Activated naive CD8-positive, alpha-beta T cell treated with anti-CD3 and anti-CD28 coated beads, Interleukin-2, amount 10 ng/mL, durations not matched to agents 7 days and 5 days (primary cell): ENCODE measurements around the gene ITGB2. TPM values are rescaled to one million over a fixed set of nuclear protein-coding genes. Genes with fewer than 3 reads are reported as not detected.

Experiments used
- ATAC-seq: fragments of 150-1000 bp; cut with Tn5 transposase; one replicate; pipeline ENCODE4 v1.10.0; 2021; ENCODE audit warnings: low read depth, moderate library complexity
- POLR2A ChIA-PET: fragments of 350-600 bp; sonication (Branson Sonifier 250); formaldehyde crosslinking; loops from one replicate; lab custom pipeline; 2021; ENCODE audit warnings: antibody characterized with exemption; lab: Charles Lee
- DNase-seq: peaks from one replicate; pipeline ENCODE4 v3.0.0; 2021
- H3K27ac Mint-ChIP-seq: one replicate; pipeline ENCODE4 v1.8.0; 2022; ENCODE audit warnings: mild to moderate bottlenecking, mixed read lengths
- H3K27me3 Mint-ChIP-seq: one replicate; pipeline ENCODE4 v1.8.0; 2022; ENCODE audit warnings: mild to moderate bottlenecking, moderate library complexity, mixed read lengths
- H3K36me3 Mint-ChIP-seq: one replicate; pipeline ENCODE4 v1.8.0; 2021; ENCODE audit warnings: mild to moderate bottlenecking, mixed read lengths
- H3K4me1 Mint-ChIP-seq: one replicate; pipeline ENCODE4 v1.8.0; 2021; ENCODE audit warnings: mixed read lengths
- H3K4me3 Mint-ChIP-seq: one replicate; pipeline ENCODE4 v1.8.0; 2022; ENCODE audit warnings: mild to moderate bottlenecking, moderate library complexity, mixed read lengths
- H3K9me3 Mint-ChIP-seq: one replicate; pipeline ENCODE4 v1.8.0; 2021; ENCODE audit warnings: mixed read lengths
- total RNA-seq, 2 experiments: library from RNA; stranded (reverse); gene quantifications; one replicate each; pipeline ENCODE4 v1.2.3, GENCODE V29; 2021

Gene ITGB2
- total RNA-seq, 2 experiments from 2014 or later, result 416 to 452 TPM

GRCh38 chr21:44871576-44872269 is 49.0 kb downstream of the ITGB2 start:
- Mint-ChIP-seq H3K27ac (peak overlapping the region; percentile 30), H3K4me3 (peak overlapping the region; percentile 97), H3K36me3 (peaks cover 18% of the 10 kb centered on the region), H3K4me1 (peaks cover 61% of the 10 kb centered on the region), H3K27me3 (no peaks in the 10 kb centered on the region), H3K9me3 (no peaks in the 10 kb centered on the region)
- no peak for ATAC-seq
- POLR2A ChIA-PET, result interaction anchor here (1.7 to 6.1 kb wide), 5 partner anchors 42 to 71 kb away, joined by 5 to 34 read pairs (median 29); partner anchors contain the start of genes ITGB2, SUMO3 and UBE2G2
- DNase-seq, result no peak

GRCh38 chr21:44870748-44871495 is 49.8 kb downstream of the ITGB2 start:
- Mint-ChIP-seq H3K4me1 (peaks cover 69% of the 10 kb centered on the region), H3K4me3 (peak overlapping the region; percentile 69), H3K27ac (peak overlapping the region; percentile 49), H3K27me3 (no peaks in the 10 kb centered on the region), H3K36me3 (peaks cover 21% of the 10 kb centered on the region), H3K9me3 (no peaks in the 10 kb centered on the region)
- DNase-seq, result no peak
- ATAC-seq, result no peak
- POLR2A ChIA-PET, result interaction anchor here (6.1 kb wide), 1 partner anchor 71 kb away, joined by 29 read pairs; the partner anchor contains the start of gene UBE2G2

GRCh38 chr21:44869781-44870747 is 50.6 kb downstream of the ITGB2 start:
- POLR2A ChIA-PET, result no interaction called here
- no peak for DNase-seq
- peak overlapping the region; percentile 64 for H3K27ac Mint-ChIP-seq
- peaks cover 23% of the 10 kb centered on the region for H3K36me3 Mint-ChIP-seq
- H3K4me1 Mint-ChIP-seq, result peaks cover 72% of the 10 kb centered on the region
- peak overlapping the region; percentile 69 for H3K4me3 Mint-ChIP-seq
- ATAC-seq, result no peak
- H3K27me3 Mint-ChIP-seq, result no peaks in the 10 kb centered on the region
- H3K9me3 Mint-ChIP-seq, result no peaks in the 10 kb centered on the region

GRCh38 chr21:44868707-44869106 is 52.0 kb downstream of the ITGB2 start:
- H3K4me3 Mint-ChIP-seq, result peak overlapping the region; percentile 83
- ATAC-seq, result no peak
- no peak for DNase-seq
- peaks cover 68% of the 10 kb centered on the region for H3K4me1 Mint-ChIP-seq
- H3K36me3 Mint-ChIP-seq, result peaks cover 24% of the 10 kb centered on the region
- H3K27ac Mint-ChIP-seq, result peak overlapping the region; percentile 93
- POLR2A ChIA-PET, result no interaction called here
- H3K9me3 Mint-ChIP-seq, result no peaks in the 10 kb centered on the region
- H3K27me3 Mint-ChIP-seq, result no peaks in the 10 kb centered on the region

- H3K27me3 Mint-ChIP-seq, result no peaks in the 10 kb centered on the region
- H3K27ac Mint-ChIP-seq, result peak overlapping the region; percentile 93
- H3K36me3 Mint-ChIP-seq, result peaks cover 28% of the 10 kb centered on the region
- POLR2A ChIA-PET, result interaction anchor here (0.7 kb wide), 1 partner anchor 51 kb away, joined by 4 read pairs; the partner anchor contains the start of gene SUMO3
- no peaks in the 10 kb centered on the region for H3K9me3 Mint-ChIP-seq
- ATAC-seq, result peak; percentile 74
- no peak for DNase-seq
- H3K4me1 Mint-ChIP-seq, result peaks cover 73% of the 10 kb centered on the region
- peak overlapping the region; percentile 83 for H3K4me3 Mint-ChIP-seq
Observed at GRCh38 chr21:44867999-44868700, 52.5 kb downstream of the ITGB2 start.

GRCh38 chr21:44867464-44867863 is 53.2 kb downstream of the ITGB2 start:
- peak overlapping the region; percentile 10 for H3K4me3 Mint-ChIP-seq
- DNase-seq (no peak), ATAC-seq (no peak)
- no peaks in the 10 kb centered on the region for H3K27me3 Mint-ChIP-seq
- POLR2A ChIA-PET, result interaction anchor here (0.7 kb wide), 1 partner anchor 50 kb away, joined by 4 read pairs; the partner anchor contains the start of gene SUMO3
- peaks cover 28% of the 10 kb centered on the region for H3K36me3 Mint-ChIP-seq
- peaks cover 71% of the 10 kb centered on the region for H3K4me1 Mint-ChIP-seq
- H3K9me3 Mint-ChIP-seq, result no peaks in the 10 kb centered on the region
- H3K27ac Mint-ChIP-seq, result no peak overlapping the region

- Mint-ChIP-seq H3K9me3 (no peaks in the 10 kb centered on the region), H3K27me3 (no peaks in the 10 kb centered on the region), H3K4me3 (peak overlapping the region; percentile 29), H3K36me3 (peaks cover 27% of the 10 kb centered on the region), H3K27ac (peak overlapping the region; percentile 72), H3K4me1 (peaks cover 64% of the 10 kb centered on the region)
- POLR2A ChIA-PET, result interaction anchor here (0.7 kb wide), 1 partner anchor 65 kb away, joined by 3 read pairs; no protein-coding TSS in a partner anchor
- DNase-seq (no peak), ATAC-seq (no peak)
Observed at GRCh38 chr21:44866780-44867179, 53.9 kb downstream of the ITGB2 start.

GRCh38 chr21:44865561-44866280 is 55.0 kb downstream of the ITGB2 start:
- Mint-ChIP-seq H3K4me3 (peak overlapping the region; percentile 29), H3K27me3 (no peaks in the 10 kb centered on the region)
- no peak for DNase-seq

GRCh38 chr21:44862869-44863685 is 57.6 kb downstream of the ITGB2 start:
- no peak overlapping the region for H3K27ac Mint-ChIP-seq
- ATAC-seq (no peak), DNase-seq (no peak)
- peaks cover 24% of the 10 kb centered on the region for H3K36me3 Mint-ChIP-seq
- H3K4me3 Mint-ChIP-seq, result no peak overlapping the region
- H3K9me3 Mint-ChIP-seq, result no peaks in the 10 kb centered on the region
- H3K4me1 Mint-ChIP-seq, result peaks cover 38% of the 10 kb centered on the region
- no peaks in the 10 kb centered on the region for H3K27me3 Mint-ChIP-seq
- POLR2A ChIA-PET, result no interaction called here

More at GRCh38 chr21:44865561-44866280, 55.0 kb downstream of the ITGB2 start:
- no peak for ATAC-seq
- peaks cover 59% of the 10 kb centered on the region for H3K4me1 Mint-ChIP-seq
- POLR2A ChIA-PET, result no interaction called here
- peak overlapping the region; percentile 72 for H3K27ac Mint-ChIP-seq
- no peaks in the 10 kb centered on the region for H3K9me3 Mint-ChIP-seq
- H3K36me3 Mint-ChIP-seq, result peaks cover 27% of the 10 kb centered on the region

GRCh38 chr21:44858791-44859190 is 61.9 kb downstream of the ITGB2 start:
- Mint-ChIP-seq H3K27ac (no peak overlapping the region), H3K36me3 (peaks cover 24% of the 10 kb centered on the region), H3K27me3 (no peaks in the 10 kb centered on the region), H3K9me3 (no peaks in the 10 kb centered on the region), H3K4me1 (peaks cover 8% of the 10 kb centered on the region), H3K4me3 (no peak overlapping the region)
- DNase-seq (no peak), ATAC-seq (no peak)
- POLR2A ChIA-PET, result interaction anchor here (0.6 to 0.7 kb wide), 2 partner anchors 8 to 61 kb away, joined by 3 read pairs; no protein-coding TSS in a partner anchor

GRCh38 chr21:44858291-44858690 is 62.4 kb downstream of the ITGB2 start:
- peaks cover 23% of the 10 kb centered on the region for H3K36me3 Mint-ChIP-seq

More at GRCh38 chr21:44858291-44858690, 62.4 kb downstream of the ITGB2 start:
- POLR2A ChIA-PET, result interaction anchor here (0.7 kb wide), 1 partner anchor 61 kb away, joined by 3 read pairs; no protein-coding TSS in a partner anchor
- H3K9me3 Mint-ChIP-seq, result no peaks in the 10 kb centered on the region
- H3K27ac Mint-ChIP-seq, result no peak overlapping the region
- no peak overlapping the region for H3K4me3 Mint-ChIP-seq
- no peaks in the 10 kb centered on the region for H3K27me3 Mint-ChIP-seq
- DNase-seq (no peak), ATAC-seq (no peak)
- peaks cover 4% of the 10 kb centered on the region for H3K4me1 Mint-ChIP-seq
